Neural cell (in vitro differentiated cells): ENCODE measurements around the gene HECW1. TPM values are rescaled to one million over a fixed set of nuclear protein-coding genes. Genes with fewer than 3 reads are reported as not detected.

Experiments
- H2AFZ ChIP-seq: fragments of 200-600, 300-800 bp; sonication (generic), shearing (Covaris generic); 2 replicates; pipeline ENCODE4 v1.6.0; 2014; ENCODE audit warnings: low read depth, mild to moderate bottlenecking, antibody characterized with exemption, low read length, moderate library complexity
- H3F3A ChIP-seq: fragments of 200-600 bp; shearing (Covaris generic); 2 replicates; pipeline ENCODE4 v1.6.1; 2016; ENCODE audit warnings: mild to moderate bottlenecking, moderate library complexity, mixed read lengths, antibody characterized with exemption, low read length; ENCODE audit not compliant: insufficient read depth, poor library complexity, severe bottlenecking
- H3K27ac ChIP-seq: fragments of 200-600, 300-800 bp; sonication (generic), shearing (Covaris generic); 2 replicates; pipeline ENCODE4 v1.5.1; 2014; ENCODE audit warnings: mild to moderate bottlenecking, low read length, moderate library complexity
- H3K27me3 ChIP-seq: fragments of 300-800, 200-600 bp; sonication (generic), shearing (Covaris generic); 2 replicates; pipeline ENCODE4 v1.6.0; 2014; ENCODE audit warnings: mild to moderate bottlenecking, low read depth, low read length, moderate library complexity; ENCODE audit not compliant: insufficient read depth
- H3K36me3 ChIP-seq: fragments of 300-800, 200-600 bp; sonication (generic), shearing (Covaris generic); 2 replicates; pipeline ENCODE4 v1.5.1; 2014; ENCODE audit warnings: mild to moderate bottlenecking, antibody characterized with exemption, low read length, moderate library complexity; ENCODE audit not compliant: insufficient read depth
- H3K4me2 ChIP-seq: fragments of 300-800, 200-600 bp; sonication (generic), shearing (Covaris generic); 2 replicates; pipeline ENCODE4 v1.6.0; 2014; ENCODE audit warnings: mild to moderate bottlenecking, low read length
- H3K4me3 ChIP-seq: fragments of 300-800, 200-600 bp; sonication (generic), shearing (Covaris generic); 2 replicates; pipeline ENCODE4 v1.5.1; 2014; ENCODE audit warnings: mild to moderate bottlenecking, low read length, moderate library complexity
- H3K79me2 ChIP-seq: fragments of 200-600 bp; shearing (Covaris generic); replicated peaks from 2 replicates; pipeline ENCODE4 v1.6.0; 2014; ENCODE audit warnings: mild to moderate bottlenecking, low read length, moderate library complexity; ENCODE audit not compliant: insufficient read depth
- H3K9ac ChIP-seq: fragments of 300-800, 200-600 bp; sonication (generic), shearing (Covaris generic); 2 replicates; pipeline ENCODE4 v1.6.1; 2016; ENCODE audit warnings: mild to moderate bottlenecking, low read length, mixed read lengths
- H3K9me2 ChIP-seq: fragments of 200-600 bp; shearing (Covaris generic); 2 replicates; pipeline ENCODE4 v1.6.1; 2016; ENCODE audit warnings: mild to moderate bottlenecking, low read length, mixed read lengths; ENCODE audit not compliant: insufficient read depth
- H3K9me3 ChIP-seq: fragments of 200-600, 300-800 bp; sonication (generic), shearing (Covaris generic); 2 replicates; pipeline ENCODE4 v1.6.1; 2016; ENCODE audit warnings: mild to moderate bottlenecking, mixed run types, low read length, moderate library complexity, mixed read lengths
- H4K20me1 ChIP-seq: fragments of 200-600 bp; shearing (Covaris generic); 2 replicates; pipeline ENCODE4 v1.6.1; 2016; ENCODE audit warnings: mild to moderate bottlenecking, mixed run types; ENCODE audit not compliant: insufficient read depth
- CTCF ChIP-seq: fragments of 450-650 bp; IDR thresholded peaks from 2 replicates; pipeline ENCODE4 v1.5.1; 2014; ENCODE audit warnings: antibody characterized with exemption, mild to moderate bottlenecking, moderate library complexity; ENCODE audit not compliant: poor library complexity, severe bottlenecking
- EP300 ChIP-seq: fragments of 450-650 bp; conservative IDR thresholded peaks from 2 replicates; pipeline ENCODE4 v1.6.1; 2014; ENCODE audit warnings: antibody characterized with exemption, mild to moderate bottlenecking, moderate library complexity; ENCODE audit not compliant: poor library complexity, severe bottlenecking
- EZH2 ChIP-seq: fragments of 200-600, 300-800 bp; shearing (Covaris generic), sonication (generic); IDR thresholded peaks from 2 replicates; pipeline ENCODE4 v1.6.1; 2014; ENCODE audit warnings: antibody characterized with exemption, low read length, borderline replicate concordance, mild to moderate bottlenecking; ENCODE audit not compliant: insufficient read depth, poor library complexity, severe bottlenecking
- MXI1 ChIP-seq: fragments of 450-650 bp; conservative IDR thresholded peaks from 2 replicates; pipeline ENCODE4 v1.6.1; 2014; ENCODE audit warnings: antibody characterized with exemption, mild to moderate bottlenecking; ENCODE audit not compliant: poor library complexity, severe bottlenecking
- POLR2AphosphoS5 ChIP-seq: IDR thresholded peaks from 2 replicates; pipeline ENCODE4 v1.6.1; 2012
- RAD21 ChIP-seq: fragments of 450-650 bp; conservative IDR thresholded peaks from 2 replicates; pipeline ENCODE4 v1.6.1; 2014; ENCODE audit warnings: antibody characterized with exemption, mild to moderate bottlenecking, moderate library complexity
- REST ChIP-seq: IDR thresholded peaks from 2 replicates; pipeline ENCODE4 v1.6.1; 2012; ENCODE audit warnings: borderline replicate concordance
- SMC3 ChIP-seq: fragments of 450-650 bp; conservative IDR thresholded peaks from 2 replicates; pipeline ENCODE4 v1.6.1; 2014; ENCODE audit warnings: antibody characterized with exemption, mild to moderate bottlenecking, moderate library complexity; ENCODE audit not compliant: poor library complexity
- TAF1 ChIP-seq: IDR thresholded peaks from 2 replicates; pipeline ENCODE4 v1.6.1; 2012; ENCODE audit warnings: low read depth
- polyA plus RNA-seq: library from polyadenylated mRNA; depleted of rRNA; stranded (reverse); fragments of >200 nt; gene quantifications from 2 replicates; pipeline ENCODE4 v1.2.3, GENCODE V29; 2014

The HECW1 gene
- polyA plus RNA-seq, 1 donor from 2014 or later, result 13.8 TPM

DNA sequence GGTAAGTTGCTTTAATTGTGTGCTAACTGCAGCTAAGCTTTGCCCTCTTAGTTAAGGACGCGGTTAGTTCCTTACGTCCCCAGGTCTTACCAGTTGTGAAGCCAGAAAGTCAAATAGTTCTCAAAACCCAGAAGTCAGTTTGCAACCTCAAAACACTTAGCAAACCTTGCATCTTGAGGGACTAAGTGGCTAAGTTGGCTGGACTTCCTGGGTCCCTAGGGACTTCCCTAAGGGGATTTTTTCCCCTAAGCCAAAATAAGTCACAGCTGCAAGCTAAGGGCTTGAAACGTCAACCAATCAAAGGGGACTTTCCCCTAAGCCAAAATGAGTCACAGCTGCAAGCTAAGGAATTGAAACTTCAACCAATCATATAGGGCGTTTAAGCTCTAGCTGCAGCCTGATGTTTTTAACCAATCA is 36.2 kb upstream of the HECW1 start:
- H3K9me2 ChIP-seq, result no peaks in the 10 kb centered on the region
- no peak overlapping the region for H2AFZ ChIP-seq
- no peak overlapping the region for H3K27ac ChIP-seq
- no peaks in the 10 kb centered on the region for H3F3A ChIP-seq
- no peak overlapping the region for H3K9ac ChIP-seq
- no peak overlapping the region for H3K4me2 ChIP-seq
- H3K79me2 ChIP-seq, result no peaks in the 10 kb centered on the region
- H3K36me3 ChIP-seq, result no peaks in the 10 kb centered on the region
- H3K4me3 ChIP-seq, result no peak overlapping the region
- TF ChIP-seq CTCF (no peak), REST (no peak), TAF1 (no peak), EZH2 (no peak), SMC3 (no peak), RAD21 (no peak), MXI1 (no peak), EP300 (no peak), POLR2AphosphoS5 (no peak)
- H3K27me3 ChIP-seq, result no peaks in the 10 kb centered on the region
- no peaks in the 10 kb centered on the region for H4K20me1 ChIP-seq
- H3K9me3 ChIP-seq, result no peaks in the 10 kb centered on the region

DNA sequence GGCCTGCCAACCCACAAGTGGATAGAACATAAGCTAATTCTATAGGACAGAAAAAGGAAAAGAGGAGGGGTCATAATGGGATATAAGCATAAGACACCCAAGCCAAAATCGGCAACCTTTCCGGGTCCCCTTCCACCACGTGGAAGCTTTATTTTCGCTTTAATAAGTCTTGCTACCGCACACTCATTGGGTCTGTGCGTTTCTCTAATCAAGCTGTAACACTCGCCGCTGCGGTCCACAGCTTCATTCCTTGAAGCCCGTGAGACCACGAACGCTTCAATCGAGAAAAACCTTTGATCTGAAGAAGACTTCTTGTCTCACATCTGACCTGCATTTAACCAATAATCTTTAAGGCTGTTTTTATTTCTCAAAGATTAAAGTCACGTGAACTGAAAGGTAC is 35.8 kb upstream of the HECW1 start:
- Histone ChIP-seq H3K36me3 (no peaks in the 10 kb centered on the region), H3K4me2 (no peak overlapping the region), H3K27me3 (no peaks in the 10 kb centered on the region), H3K9me3 (no peaks in the 10 kb centered on the region), H3K4me3 (no peak overlapping the region), H3K9ac (no peak overlapping the region), H2AFZ (no peak overlapping the region), H3F3A (no peaks in the 10 kb centered on the region), H3K9me2 (no peaks in the 10 kb centered on the region), H3K79me2 (no peaks in the 10 kb centered on the region), H4K20me1 (no peaks in the 10 kb centered on the region), H3K27ac (no peak overlapping the region)
- TF ChIP-seq POLR2AphosphoS5 (no peak), RAD21 (no peak), REST (no peak), TAF1 (no peak), EP300 (no peak), CTCF (no peak), MXI1 (no peak), EZH2 (no peak), SMC3 (no peak)
